ENCODE measurements around the gene TMEM92.
"Not testable (repeated sequence)": the region's sequence is repeated elsewhere in the genome, so short reads cannot be mapped to it uniquely, and the experiment has no call there.

The TMEM92 gene

DNA sequence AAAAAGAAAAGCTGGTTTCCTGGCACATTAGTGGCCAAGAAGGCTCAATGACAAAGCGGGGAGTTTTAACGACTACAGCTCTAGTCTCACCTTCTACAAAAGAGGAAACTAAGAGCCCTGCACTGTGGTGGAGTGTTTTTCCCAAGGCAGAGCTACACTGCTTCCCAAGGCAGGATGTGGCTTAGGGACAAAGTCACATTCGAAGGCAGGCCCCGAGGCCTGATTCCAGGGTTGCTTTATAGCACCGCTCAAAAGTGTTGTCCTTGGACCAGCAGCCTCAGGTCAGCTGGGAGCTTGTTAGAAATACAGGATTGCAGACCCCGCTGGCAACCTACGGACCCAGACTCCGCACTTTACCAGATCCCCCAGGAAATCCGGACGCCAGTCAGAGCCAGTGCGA lies 23.8 kb downstream of the TMEM92 start:
- no peaks in the 10 kb centered on the region for H3K36me3 ChIP-seq (replicated peaks)
- TF ChIP-seq, protein P1, sequence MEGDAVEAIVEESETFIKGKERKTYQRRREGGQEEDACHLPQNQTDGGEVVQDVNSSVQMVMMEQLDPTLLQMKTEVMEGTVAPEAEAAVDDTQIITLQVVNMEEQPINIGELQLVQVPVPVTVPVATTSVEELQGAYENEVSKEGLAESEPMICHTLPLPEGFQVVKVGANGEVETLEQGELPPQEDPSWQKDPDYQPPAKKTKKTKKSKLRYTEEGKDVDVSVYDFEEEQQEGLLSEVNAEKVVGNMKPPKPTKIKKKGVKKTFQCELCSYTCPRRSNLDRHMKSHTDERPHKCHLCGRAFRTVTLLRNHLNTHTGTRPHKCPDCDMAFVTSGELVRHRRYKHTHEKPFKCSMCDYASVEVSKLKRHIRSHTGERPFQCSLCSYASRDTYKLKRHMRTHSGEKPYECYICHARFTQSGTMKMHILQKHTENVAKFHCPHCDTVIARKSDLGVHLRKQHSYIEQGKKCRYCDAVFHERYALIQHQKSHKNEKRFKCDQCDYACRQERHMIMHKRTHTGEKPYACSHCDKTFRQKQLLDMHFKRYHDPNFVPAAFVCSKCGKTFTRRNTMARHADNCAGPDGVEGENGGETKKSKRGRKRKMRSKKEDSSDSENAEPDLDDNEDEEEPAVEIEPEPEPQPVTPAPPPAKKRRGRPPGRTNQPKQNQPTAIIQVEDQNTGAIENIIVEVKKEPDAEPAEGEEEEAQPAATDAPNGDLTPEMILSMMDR (IDR thresholded peaks at IDR 0.05; ENCODE audit: low read depth, low read length, missing control alignments), result no peak
- H3K4me3 ChIP-seq (ENCODE audit: low read depth, low read length), result no peak overlapping the region
- H3K27ac ChIP-seq, result no peak overlapping the region
- in situ Hi-C loops (cut with HindIII; ENCODE audit: low pct_ligation_motif_present, low sequenced_read_pairs), result no loop called here
- H3K27me3 ChIP-seq (replicated peaks), result no peaks in the 10 kb centered on the region
- no peak for DNase-seq

- TF ChIP-seq, protein P1 (IDR thresholded peaks at IDR 0.05; ENCODE audit: low read depth, low read length, missing control alignments), result no peak
- in situ Hi-C loops (cut with HindIII; ENCODE audit: low pct_ligation_motif_present, low sequenced_read_pairs), result no loop called here
Observed at GRCh38 chr17:50299776-50300175, 25.5 kb downstream of the TMEM92 start.

DNA sequence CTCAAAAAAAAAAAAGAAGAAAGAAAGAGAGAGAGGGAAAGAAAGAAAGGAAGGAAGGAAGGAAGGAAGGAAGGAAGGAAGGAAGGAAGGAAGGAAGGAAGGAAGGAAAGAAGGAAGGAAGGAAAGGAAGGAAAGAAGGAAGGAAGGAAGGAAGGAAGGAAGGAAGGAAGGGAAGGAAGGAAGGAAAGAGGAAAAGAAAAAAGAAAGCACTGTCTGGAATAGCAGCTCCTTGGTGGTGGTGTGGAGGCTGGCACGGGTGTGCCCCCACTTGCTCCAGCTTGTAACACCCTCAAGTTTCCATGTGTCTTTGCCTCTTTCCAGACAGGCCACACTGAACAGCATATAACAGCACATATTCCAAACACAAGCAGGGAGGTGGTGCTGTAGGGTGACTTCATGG lies 26.6 kb downstream of the TMEM92 start:
- DNase-seq; H3K36me3 ChIP-seq (replicated peaks); H3K4me3 ChIP-seq (ENCODE audit: low read depth, low read length); H3K27me3 ChIP-seq (replicated peaks); H3K27ac ChIP-seq; in situ Hi-C loops (cut with HindIII; ENCODE audit: low pct_ligation_motif_present, low sequenced_read_pairs): not testable (repeated sequence)

More at GRCh38 chr17:50299776-50300175, 25.5 kb downstream of the TMEM92 start:
- DNase-seq, result no peak
- Histone ChIP-seq H3K27ac (no peak overlapping the region), H3K27me3 (replicated peaks) (no peaks in the 10 kb centered on the region), H3K36me3 (replicated peaks) (no peaks in the 10 kb centered on the region), H3K4me3 (ENCODE audit: low read depth, low read length) (no peak overlapping the region)

GRCh38 chr17:50301891-50302584 lies 27.8 kb downstream of the TMEM92 start:
- in situ Hi-C loops (cut with HindIII; ENCODE audit: low pct_ligation_motif_present, low sequenced_read_pairs), result no loop called here
- Histone ChIP-seq H3K27me3 (replicated peaks) (no peaks in the 10 kb centered on the region), H3K4me3 (ENCODE audit: low read depth, low read length) (no peak overlapping the region), H3K27ac (no peak overlapping the region), H3K36me3 (replicated peaks) (no peaks in the 10 kb centered on the region)
- TF ChIP-seq, protein P1 (IDR thresholded peaks at IDR 0.05; ENCODE audit: low read depth, low read length, missing control alignments), result no peak
- DNase-seq, result no peak

- Histone ChIP-seq H3K27me3 (replicated peaks) (no peaks in the 10 kb centered on the region), H3K4me3 (ENCODE audit: low read depth, low read length) (no peak overlapping the region), H3K27ac (no peak overlapping the region), H3K36me3 (replicated peaks) (no peaks in the 10 kb centered on the region)
- in situ Hi-C loops (cut with HindIII; ENCODE audit: low pct_ligation_motif_present, low sequenced_read_pairs), result no loop called here
- TF ChIP-seq, protein P1 (IDR thresholded peaks at IDR 0.05; ENCODE audit: low read depth, low read length, missing control alignments), result no peak
- no peak for DNase-seq
Observed at GRCh38 chr17:50303051-50303450, 28.8 kb downstream of the TMEM92 start.

DNA sequence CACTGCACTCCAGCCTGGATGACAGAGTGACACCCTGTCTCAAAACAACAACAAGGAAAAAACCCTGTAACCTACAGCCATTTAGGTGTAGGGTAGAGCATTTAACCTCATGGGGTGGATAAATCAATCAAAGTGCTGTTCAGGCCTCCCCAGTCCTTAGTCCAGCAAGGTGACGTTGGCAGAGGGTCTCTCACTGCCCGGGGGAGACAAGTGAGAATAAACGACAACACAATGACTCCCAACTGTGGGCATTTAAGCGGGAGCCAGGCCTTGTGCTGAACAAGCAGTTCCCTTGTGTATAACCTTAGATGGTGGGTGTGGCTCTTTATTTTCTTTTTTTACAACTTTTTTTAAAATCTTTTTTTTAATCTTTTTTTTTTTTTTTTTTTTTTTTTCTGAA lies 29.3 kb downstream of the TMEM92 start:
- Histone ChIP-seq H3K36me3 (replicated peaks) (no peaks in the 10 kb centered on the region), H3K4me3 (ENCODE audit: low read depth, low read length) (no peak overlapping the region), H3K27ac (no peak overlapping the region), H3K27me3 (replicated peaks) (no peaks in the 10 kb centered on the region)
- in situ Hi-C loops (cut with HindIII; ENCODE audit: low pct_ligation_motif_present, low sequenced_read_pairs), result no loop called here
- no peak for DNase-seq
- TF ChIP-seq, protein P1 (IDR thresholded peaks at IDR 0.05; ENCODE audit: low read depth, low read length, missing control alignments), result no peak

Measured in brain microvascular endothelial cell (primary cell).